Thymus (tissue), 11 donors: ENCODE measurements around the gene DGKQ. TPM values are rescaled to one million over a fixed set of nuclear protein-coding genes. Genes with fewer than 3 reads are reported as not detected.

ENCODE experiments used
- DNase-seq, 9 donors: peaks; one replicate each; pipeline ENCODE4 v3.0.0-alpha.2; 2013; ENCODE audit warnings: low spot score in 9 of 9, low read depth in 6 of 9, missing footprints in 1 of 9
- H3K27ac ChIP-seq, 2 donors: one replicate each; pipeline ENCODE4 v1.5.1; 2013; ENCODE audit warnings: control low read depth in 1 of 2, low read depth in 1 of 2, low read length in 1 of 2, mild to moderate bottlenecking in 1 of 2, moderate library complexity in 1 of 2
- H3K27me3 ChIP-seq, 2 donors: one replicate each; pipeline ENCODE4 v1.5.1; 2013; ENCODE audit warnings: low read length in 1 of 2; ENCODE audit not compliant: control insufficient read depth in 2 of 2, insufficient read depth in 1 of 2
- H3K36me3 ChIP-seq, 2 donors: one replicate each; pipeline ENCODE4 v1.5.1; 2013; ENCODE audit warnings: low read length in 1 of 2, mild to moderate bottlenecking in 1 of 2, moderate library complexity in 1 of 2; ENCODE audit not compliant: control insufficient read depth in 2 of 2, insufficient read depth in 2 of 2
- H3K4me1 ChIP-seq, 2 donors: one replicate each; pipeline ENCODE4 v1.5.1; 2013; ENCODE audit warnings: low read length in 2 of 2; ENCODE audit not compliant: control insufficient read depth in 2 of 2, insufficient read depth in 2 of 2
- H3K4me3 ChIP-seq, 2 donors: one replicate each; pipeline ENCODE4 v1.5.1; 2013; ENCODE audit warnings: low read length in 2 of 2, control low read depth in 1 of 2, mild to moderate bottlenecking in 1 of 2
- H3K9me3 ChIP-seq, 2 donors: one replicate each; pipeline ENCODE4 v1.5.1; 2013; ENCODE audit warnings: low read length in 1 of 2, mild to moderate bottlenecking in 1 of 2; ENCODE audit not compliant: control insufficient read depth in 2 of 2, insufficient read depth in 1 of 2
- WGBS: extraction: QIAGEN DNeasy Blood & Tissue Kit; methylation state at CpG from one replicate; pipeline ENCODE4 v1.1.7; 2013; 5-methylcytosine and 5-hydroxymethylcytosine counted together
- polyA plus RNA-seq: library from polyadenylated mRNA; stranded (reverse); fragments of 200-250 nt; gene quantifications from one replicate; pipeline ENCODE4 v1.2.3, GENCODE V29; 2013
- total RNA-seq: library from RNA; stranded (reverse); fragments of 120-200 nt; gene quantifications from one replicate; pipeline ENCODE4 v1.2.4, GENCODE V29; 2013
- donor health status: healthy.

The DGKQ gene
- total and polyA plus RNA-seq, 2 donors: 11.3 to 24.1 TPM

DNA sequence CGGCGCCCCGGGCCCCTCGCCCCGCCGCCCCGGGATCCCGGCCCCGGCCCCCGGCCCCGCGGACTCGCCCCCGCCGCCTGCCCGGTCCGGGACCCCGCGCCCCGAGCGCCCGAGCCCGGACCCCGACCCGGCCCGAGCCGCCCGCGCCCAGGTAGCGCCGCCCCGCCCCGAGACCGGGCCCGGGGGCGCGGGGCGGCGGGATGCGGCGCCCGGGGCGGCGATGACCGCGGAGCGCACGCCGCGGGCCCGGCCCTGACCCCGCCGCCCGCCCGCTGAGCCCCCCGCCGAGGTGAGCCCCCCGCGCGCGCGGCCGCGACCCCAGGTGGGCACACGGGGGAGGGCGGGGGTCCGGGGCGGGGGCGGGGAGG, 38.3 kb upstream of the DGKQ start:
- H3K27me3 ChIP-seq: peaks cover 44 to 76% of the 10 kb centered on the region in 2 donors

DNA sequence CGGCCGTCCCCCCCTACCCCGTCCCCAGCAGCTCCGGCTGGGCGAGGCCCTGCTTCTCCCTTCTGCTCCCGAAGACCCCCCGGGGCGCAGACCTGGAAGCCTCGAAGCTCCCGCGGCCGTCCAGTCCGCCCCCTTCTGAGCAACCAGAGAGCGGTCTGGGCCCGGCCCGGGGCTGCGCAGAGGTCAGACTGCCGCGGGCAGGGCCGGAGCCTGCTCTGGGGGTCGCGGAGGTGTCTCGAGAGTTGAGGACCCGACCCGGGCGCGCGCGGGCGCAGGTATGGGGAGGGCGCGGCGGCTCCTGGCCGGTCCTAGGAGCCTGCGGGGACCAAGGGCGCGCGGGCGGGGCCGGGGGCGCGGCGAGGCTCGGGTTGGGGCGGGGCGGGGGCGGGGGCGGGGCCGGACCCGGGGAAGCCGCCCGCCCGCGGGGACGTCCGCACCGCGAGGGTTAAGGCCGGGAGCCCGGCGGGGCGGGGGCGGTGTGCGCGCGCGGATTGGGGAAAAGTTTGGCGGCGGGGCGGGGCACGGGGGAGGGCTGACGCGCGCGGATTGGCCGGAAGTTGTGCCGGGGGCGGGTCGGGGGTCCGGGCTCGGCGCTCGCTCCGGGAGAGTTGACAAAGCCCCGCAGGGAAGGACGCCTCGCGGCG, 37.8 kb upstream of the DGKQ start, which contains the start of gene FGFRL1:
TSS of gene FGFRL1 (plus strand) at position 605 of the 644 bp plus-strand sequence. CDS start 860 bp downstream, outside the sequence.
- DNase-seq: peak in 7 of 9 donors; percentile 61 to 87 (median 75)
- peaks cover 44 to 81% of the 10 kb centered on the region in 2 donors for H3K27me3 ChIP-seq
- under 1% methylated on average over 89 of the region's 89 CpGs for WGBS
- H3K4me3 ChIP-seq: peak within 1 kb of the TSS; percentile 24 to 77
- peak within 1 kb of the TSS in 1 of 2 donors; percentile 71 for H3K27ac ChIP-seq
- peaks cover 2 to 3% of the 10 kb centered on the region in 2 donors for H3K9me3 ChIP-seq
- peaks cover 23 to 26% of the 10 kb centered on the region in 2 donors for H3K4me1 ChIP-seq
- H3K36me3 ChIP-seq: no peaks in the 10 kb centered on the region

More for the DNA sequence above, 38.3 kb upstream of the DGKQ start:
- no peak for DNase-seq
- peaks cover 2 to 3% of the 10 kb centered on the region in 2 donors for H3K9me3 ChIP-seq
- 2% methylated on average over 69 of the region's 69 CpGs for WGBS
- H3K4me3 ChIP-seq: peak overlapping the region in 1 of 2 donors; percentile 77
- no peak overlapping the region for H3K27ac ChIP-seq
- peaks cover 23 to 26% of the 10 kb centered on the region in 2 donors for H3K4me1 ChIP-seq
- no peaks in the 10 kb centered on the region for H3K36me3 ChIP-seq

DNA sequence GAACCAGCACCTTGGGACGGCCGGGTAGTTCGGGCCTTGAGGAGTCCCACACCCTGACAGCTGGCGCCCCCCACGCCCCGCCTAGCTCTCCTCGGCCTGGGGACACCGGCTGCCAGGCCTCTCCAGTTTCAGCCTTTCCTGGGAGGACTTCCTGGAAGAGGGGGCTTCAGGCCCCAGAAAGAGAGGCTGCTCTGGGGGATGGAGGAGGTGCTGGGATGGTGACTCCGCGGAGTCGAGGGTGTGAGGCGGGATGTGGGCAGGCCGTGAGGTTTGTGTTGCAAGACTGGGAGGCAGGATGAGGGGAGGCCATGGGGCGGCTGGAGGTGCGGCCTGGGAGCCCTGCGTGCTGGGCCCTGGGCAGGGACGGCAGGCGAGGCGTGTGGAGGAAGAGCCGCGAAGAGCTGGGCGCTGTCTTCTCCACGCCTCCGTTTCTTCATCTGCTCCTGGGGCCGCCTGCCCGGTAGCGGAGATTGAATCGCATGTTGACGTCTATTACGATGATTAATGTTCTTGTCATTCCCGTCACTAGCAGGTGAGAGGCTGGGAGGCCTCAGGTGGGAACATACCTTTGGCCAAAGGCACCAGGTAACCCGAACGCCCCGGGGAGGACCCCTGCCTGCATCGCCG, 37.1 kb upstream of the DGKQ start:
- 3% methylated on average over 36 of the region's 36 CpGs for WGBS
- Histone ChIP-seq H3K27ac (peak overlapping the region in 1 of 2 donors; percentile 71), H3K9me3 (peaks cover 2 to 3% of the 10 kb centered on the region in 2 donors), H3K36me3 (no peaks in the 10 kb centered on the region), H3K27me3 (peaks cover 44 to 81% of the 10 kb centered on the region in 2 donors), H3K4me1 (peaks cover 23 to 26% of the 10 kb centered on the region in 2 donors), H3K4me3 (peak overlapping the region in 1 of 2 donors; percentile 77)
- peak in 3 of 9 donors; percentile 14 to 52 (median 25) for DNase-seq

DNA sequence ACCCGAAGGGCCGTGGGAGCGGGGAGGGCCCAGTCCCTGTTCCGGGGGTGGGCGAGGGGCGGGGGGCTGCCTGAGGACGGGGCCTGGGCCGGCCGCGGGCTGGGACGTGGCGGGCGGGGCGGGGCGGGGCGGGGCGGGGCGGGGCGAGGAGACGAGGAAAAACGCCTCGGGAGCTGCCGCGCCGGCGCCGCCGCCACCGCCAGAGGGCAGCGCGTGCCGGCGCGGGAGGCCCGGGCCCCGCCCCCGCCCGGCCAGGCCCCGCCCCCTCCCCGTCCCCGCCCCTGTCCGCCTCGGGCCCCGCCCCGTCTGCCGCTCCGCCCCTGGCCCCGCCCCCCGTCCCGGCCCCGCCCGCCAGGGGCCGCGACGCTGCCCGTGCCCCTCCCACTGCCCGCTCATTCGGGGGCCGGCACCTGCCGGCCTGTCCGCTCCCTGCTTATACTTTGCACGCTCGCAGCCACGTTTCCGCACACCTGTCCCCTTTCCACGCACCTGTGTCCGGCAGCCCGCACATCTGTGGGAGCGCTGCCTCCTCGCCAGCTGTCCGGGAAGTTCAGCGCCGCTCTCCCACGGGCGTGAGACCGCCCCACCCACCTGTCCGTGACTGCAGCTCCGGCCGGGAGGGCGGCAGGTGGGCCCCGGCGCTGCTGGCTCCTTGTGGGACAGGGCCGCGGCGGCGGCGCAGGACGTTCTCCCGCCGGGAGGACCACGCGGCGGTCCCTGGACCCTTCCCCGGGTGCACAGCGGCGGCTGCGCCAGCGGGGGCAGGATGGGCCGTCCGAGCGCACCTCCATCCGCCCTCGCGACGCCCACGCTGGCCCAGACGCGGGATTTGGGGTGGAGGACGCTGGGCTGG, 36.4 kb upstream of the DGKQ start:
- peak overlapping the region in 1 of 2 donors; percentile 31 for H3K27ac ChIP-seq
- H3K9me3 ChIP-seq: peaks cover 2 to 3% of the 10 kb centered on the region in 2 donors
- H3K36me3 ChIP-seq: no peaks in the 10 kb centered on the region
- under 1% methylated on average over 98 of the region's 109 CpGs for WGBS
- H3K27me3 ChIP-seq: peaks cover 51 to 82% of the 10 kb centered on the region in 2 donors
- H3K4me3 ChIP-seq: peak overlapping the region; percentile 34 to 77
- DNase-seq: peak in 4 of 9 donors; percentile 41 to 54 (median 46)
- peaks cover 23 to 26% of the 10 kb centered on the region in 2 donors for H3K4me1 ChIP-seq

DNA sequence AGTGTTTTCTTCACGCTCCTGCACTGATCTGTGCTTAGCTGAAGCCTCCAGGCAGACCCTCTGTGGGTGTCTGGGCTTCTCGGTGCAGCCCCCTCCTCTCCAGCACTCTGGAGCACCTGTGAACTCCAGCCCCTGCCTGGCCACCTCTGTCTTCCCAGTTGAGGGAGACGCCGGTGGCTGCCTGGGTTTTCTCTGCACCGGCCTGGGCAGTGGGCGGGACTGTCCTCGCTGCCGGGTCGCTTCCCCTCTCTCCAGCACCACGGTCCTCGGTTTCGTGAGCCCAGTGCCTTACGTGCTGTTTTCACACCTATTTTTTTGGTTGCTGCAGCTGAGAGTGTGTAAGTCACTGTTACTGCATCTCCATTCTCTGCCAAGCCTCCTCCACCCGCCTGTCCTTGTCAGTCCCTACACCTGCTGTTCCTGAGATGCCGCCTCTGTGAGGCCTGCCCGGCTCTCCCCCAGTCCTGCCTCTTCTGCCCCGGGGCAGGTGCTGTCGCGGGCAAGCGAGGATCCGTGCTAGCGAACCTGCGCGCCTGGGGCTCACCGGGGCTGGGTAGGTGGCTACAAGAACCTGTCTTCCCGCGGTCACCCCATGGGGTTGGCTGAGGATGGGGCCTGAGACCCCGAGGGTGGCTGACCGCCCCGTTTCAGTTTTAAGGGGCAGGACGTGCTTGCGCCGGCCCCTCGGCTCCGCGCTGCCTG, 35.6 kb upstream of the DGKQ start:
- Histone ChIP-seq H3K27ac (peak overlapping the region in 1 of 2 donors; percentile 18), H3K9me3 (peaks cover 2 to 3% of the 10 kb centered on the region in 2 donors), H3K36me3 (no peaks in the 10 kb centered on the region), H3K4me3 (peak overlapping the region; percentile 34 to 77), H3K27me3 (peaks cover 59 to 84% of the 10 kb centered on the region in 2 donors), H3K4me1 (peaks cover 23 to 26% of the 10 kb centered on the region in 2 donors)
- 5% methylated on average over 36 of the region's 36 CpGs for WGBS
- DNase-seq: peak in 3 of 9 donors; percentile 9 to 34 (median 14)

DNA sequence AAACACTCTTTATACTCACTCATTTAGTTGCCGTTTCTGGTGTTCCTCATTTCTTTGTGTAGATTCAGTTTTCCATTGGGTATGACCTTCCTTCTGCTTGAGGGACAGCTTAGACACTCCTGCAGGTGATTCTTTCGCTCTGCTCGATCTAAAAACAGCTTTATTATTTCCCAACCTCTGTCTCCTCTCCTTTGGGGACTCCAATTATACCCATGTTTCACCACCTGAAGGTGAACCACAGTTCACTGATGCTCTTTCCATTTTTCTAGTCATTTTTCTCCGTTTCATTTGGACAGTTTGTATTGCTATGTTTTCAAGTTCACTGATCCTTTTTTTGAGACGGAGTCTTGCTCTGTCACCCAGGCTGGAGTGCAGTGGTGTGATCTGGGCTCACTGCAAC, 33.5 kb upstream of the DGKQ start:
- DNase-seq: no peak
- peaks cover 2 to 3% of the 10 kb centered on the region in 2 donors for H3K9me3 ChIP-seq
- peaks cover 20 to 24% of the 10 kb centered on the region in 2 donors for H3K4me1 ChIP-seq
- no peak overlapping the region for H3K27ac ChIP-seq
- H3K36me3 ChIP-seq: no peaks in the 10 kb centered on the region
- peaks cover 71 to 85% of the 10 kb centered on the region in 2 donors for H3K27me3 ChIP-seq
- 93% methylated on average over 5 of the region's 5 CpGs for WGBS
- H3K4me3 ChIP-seq: no peak overlapping the region

DNA sequence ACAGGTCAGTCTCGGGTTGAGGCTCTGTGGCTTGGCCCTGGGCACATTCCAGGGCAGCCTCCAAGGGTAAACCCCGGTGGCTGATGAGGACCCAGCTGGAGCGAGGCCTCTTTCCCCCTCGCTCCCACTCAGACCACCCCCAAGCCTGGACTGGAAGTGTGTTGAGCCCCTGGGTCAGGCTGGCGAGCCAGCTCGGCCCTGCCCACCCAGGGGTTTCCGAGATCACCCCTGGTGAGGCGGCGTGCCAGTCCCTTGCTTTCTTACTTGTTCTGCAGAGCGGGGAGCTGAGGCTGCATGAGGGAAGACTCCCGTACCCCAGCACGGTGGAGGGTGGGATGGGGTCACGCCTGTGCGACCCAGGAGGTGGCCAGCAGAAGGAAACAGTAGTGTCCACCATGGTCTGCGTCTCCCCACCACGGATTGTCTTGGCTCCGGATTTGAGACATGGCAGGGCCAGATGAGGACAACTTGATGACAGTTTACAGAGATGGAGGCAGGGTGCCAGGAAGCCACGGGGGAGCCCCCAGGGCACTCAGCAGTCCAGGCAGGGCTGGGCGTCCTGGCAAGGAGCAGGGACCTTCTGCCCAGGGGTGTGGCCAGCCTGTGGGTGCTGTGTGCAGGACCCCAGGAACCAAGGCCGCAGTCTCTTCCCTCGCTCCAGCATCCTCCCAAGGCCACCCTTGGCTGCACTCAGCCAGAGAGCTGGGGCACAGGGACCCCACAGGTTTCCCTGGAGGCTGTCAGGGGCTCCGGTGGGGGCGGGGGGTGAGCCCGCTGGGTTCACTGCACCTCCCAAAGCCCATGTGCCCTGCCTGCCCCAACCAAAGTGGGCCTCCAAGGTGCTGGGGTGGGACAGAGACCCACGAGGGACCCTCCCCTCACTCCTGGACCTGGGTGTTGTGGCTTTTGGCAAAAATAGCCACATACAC, 31.5 kb upstream of the DGKQ start:
- WGBS: 94% methylated on average over 25 of the region's 25 CpGs
- Histone ChIP-seq H3K27ac (no peak overlapping the region), H3K27me3 (peaks cover 74 to 92% of the 10 kb centered on the region in 2 donors), H3K4me1 (peaks cover 10 to 13% of the 10 kb centered on the region in 2 donors), H3K9me3 (peaks cover 2% of the 10 kb centered on the region in 2 donors), H3K4me3 (no peak overlapping the region), H3K36me3 (no peaks in the 10 kb centered on the region)
- no peak for DNase-seq

DNA sequence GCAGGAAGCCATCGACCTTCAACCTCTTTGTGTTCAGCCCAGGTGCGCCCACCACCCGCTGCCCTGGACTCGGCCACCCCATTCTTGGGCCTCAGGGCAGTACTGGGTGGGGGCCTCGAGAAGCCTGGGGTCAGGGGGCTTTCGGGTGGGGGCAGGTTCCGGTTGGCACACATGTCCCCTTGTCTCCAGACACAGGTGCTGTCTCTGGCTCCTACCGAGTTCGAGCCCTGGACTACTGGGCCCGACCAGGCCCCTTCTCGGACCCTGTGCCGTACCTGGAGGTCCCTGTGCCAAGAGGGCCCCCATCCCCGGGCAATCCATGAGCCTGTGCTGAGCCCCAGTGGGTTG, 30.7 kb upstream of the DGKQ start:
- WGBS: 96% methylated on average over 13 of the region's 13 CpGs
- peaks cover 0 to 2% of the 10 kb centered on the region in 2 donors for H3K9me3 ChIP-seq
- no peak overlapping the region for H3K27ac ChIP-seq
- DNase-seq: no peak
- H3K36me3 ChIP-seq: no peaks in the 10 kb centered on the region
- H3K4me1 ChIP-seq: peaks cover 7 to 9% of the 10 kb centered on the region in 2 donors
- H3K27me3 ChIP-seq: peaks cover 70 to 95% of the 10 kb centered on the region in 2 donors
- no peak overlapping the region for H3K4me3 ChIP-seq
